RPMI7951 (cell line): ENCODE results near the gene ELAVL1. TPM values are rescaled to one million over a fixed set of nuclear protein-coding genes. Genes with fewer than 3 reads are reported as not detected.
"Not testable (repeated sequence)": the region's sequence is repeated elsewhere in the genome, so short reads cannot be mapped to it uniquely, and the experiment has no call there.

Source experiments
- DNase-seq: peaks from one replicate; pipeline ENCODE4 v3.0.0-alpha.2; 2012; ENCODE audit warnings: low read depth
- total RNA-seq: library from RNA; depleted of rRNA; stranded (reverse); fragments of >200 nt; shearing (Covaris generic); gene quantifications from 2 replicates; pipeline ENCODE4 v1.2.3, GENCODE V29; 2014

ELAVL1 gene
- total RNA-seq, 1 experiment from 2014 or later = 31.8 TPM

DNA sequence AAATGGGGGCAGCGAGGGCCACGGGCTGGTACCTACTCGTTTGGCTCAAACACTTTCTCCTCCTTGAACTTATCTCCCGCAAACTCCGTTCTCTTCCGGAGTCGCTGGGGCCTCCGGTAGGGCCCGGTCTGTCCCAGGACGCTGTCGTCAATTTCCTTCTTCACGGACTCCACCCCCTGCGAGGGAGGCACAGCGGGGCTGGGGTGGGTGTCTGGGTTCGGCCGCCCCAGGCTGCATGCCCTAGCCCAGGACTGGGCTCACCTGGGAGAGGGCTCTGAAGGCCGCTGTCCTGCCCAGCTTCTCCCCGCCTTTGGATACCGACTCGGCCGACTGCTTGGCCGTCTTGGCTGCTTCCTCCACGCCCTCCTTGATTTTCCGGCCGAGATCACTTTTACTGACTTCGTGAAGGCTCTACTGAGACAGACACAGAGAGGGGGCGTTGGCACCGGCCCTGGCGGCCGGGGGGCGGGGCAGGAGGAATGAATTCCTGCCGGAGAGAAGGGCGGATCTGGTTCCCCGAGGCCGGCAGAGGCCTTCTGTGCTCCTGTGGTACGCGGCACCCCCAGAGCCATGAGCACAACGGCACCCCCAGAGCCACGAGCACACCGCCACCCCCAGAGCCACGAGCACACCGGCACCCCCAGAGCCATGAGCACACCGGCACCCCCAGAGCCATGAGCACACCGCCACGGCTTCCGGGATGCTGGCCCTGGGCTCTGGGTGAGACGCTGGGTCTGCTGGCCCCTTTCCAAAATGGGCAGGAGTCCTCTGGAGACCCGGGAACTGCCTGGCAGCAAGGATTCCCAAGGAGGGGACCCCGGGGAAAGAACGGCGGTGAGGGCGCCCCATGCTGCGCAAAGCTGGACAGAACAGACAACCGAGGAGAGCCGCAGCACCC is 71.4 kb downstream of the ELAVL1 start:
- DNase-seq = no peak

DNA sequence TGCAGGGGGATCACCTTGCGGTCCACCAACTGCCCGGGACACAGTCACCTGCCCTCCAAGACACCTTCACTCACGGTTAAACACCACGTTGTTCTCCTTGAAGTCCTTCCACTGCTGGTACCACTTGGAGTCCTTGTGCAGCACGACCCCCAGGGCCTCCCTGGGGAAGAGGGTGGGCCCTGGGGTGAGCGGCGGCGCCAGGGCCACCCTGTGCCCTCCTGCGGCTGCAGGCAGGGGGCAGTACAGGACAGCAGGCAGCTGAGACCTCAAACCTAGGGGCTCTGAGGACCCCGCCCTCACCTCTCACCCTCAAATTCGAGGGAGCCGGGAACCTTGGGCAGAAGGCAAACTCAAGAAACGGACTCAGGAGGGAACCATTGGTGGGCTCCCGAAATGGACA is 72.0 kb downstream of the ELAVL1 start:
- no peak for DNase-seq

DNA sequence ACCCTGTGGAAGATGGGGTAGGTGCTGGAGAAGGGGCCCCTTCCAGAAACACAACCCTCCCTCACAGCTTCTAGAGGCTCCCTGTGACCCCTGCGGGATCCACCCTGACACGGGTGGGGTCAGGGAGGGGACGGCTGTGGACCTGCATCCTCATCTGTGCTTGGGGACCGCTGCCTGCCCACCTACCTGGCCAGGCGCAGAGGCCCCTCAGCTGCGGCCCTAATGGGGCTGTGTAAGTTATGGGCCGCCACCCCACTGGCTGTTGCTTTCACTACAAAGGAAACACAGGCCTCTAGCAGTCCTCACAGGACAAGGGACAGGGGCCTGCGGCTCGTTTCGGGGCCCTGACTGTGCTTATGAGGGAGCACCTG is 72.5 kb downstream of the ELAVL1 start:
- DNase-seq = no peak

DNA sequence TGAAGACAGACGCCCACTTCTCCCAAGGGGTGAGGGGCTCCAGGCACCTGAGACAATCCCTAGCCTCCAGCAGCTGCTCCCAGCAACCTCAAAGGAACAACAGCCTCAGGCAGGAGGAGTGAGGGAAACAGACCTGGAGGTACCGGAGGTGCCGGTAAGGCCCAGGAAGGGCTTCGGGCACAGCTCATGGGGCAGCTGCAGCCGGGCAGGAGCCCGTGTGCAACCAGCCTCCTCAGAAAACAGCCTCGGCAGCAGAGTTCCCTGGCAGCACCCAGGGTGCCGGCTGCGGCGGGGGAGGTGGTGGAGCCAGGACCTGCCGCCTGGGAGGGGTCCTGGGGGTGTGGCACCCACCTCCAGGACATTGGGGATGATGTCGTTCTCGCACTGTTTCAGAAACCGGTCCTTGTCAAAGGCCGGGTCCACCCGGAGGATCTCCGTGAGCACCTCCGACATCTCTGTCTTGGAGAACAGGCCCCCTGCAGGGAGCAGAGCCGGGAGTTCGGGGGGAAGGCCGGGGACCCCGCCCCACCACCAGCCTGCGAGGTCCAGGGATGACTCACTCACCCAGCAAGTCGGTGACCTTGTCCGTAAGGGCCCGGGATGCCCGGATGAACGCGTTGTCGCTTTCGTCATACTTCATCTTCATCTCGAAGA is 73.0 kb downstream of the ELAVL1 start:
- no peak for DNase-seq

DNA sequence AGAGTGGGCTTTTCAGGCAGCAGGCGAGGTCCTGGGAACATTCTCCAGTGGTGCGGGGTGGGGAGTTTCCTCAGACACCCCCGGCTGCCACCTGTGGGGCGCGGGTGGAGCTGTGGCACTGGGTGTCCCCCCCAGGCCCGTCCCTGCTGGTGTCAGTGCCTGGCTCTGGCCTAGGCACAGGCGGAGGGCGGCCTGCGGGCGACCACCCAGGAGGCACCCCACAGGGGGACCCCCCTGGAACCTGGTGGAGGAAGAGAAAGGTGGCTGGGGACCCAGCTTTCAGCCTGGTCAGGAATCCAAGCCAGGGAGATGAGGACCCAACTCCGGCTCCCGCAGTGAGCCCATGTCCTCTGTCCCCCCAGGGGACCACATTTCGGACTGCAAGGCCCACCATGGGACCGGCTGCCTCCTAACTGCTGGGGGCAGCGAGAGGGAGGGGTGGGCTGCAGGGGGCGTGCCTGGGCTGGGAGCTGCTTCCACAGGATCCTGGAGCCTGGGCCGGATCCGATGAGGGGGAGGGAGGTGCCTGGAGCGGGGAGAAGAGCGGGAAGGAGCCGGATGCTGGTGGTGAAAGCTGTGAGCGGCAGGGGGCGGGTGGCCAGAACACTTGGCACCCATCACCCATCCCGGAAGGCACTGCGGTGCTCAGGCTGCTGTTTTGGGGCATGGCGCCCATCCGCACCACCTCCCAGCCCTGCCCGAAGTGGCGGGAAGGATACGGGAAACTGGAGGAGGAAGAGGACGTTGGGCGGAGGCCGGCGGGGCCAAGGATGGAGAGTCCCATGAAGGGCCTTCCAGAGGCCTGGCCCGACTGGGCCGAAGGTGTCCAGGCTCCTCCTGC is 74.0 kb downstream of the ELAVL1 start:
- no peak for DNase-seq

DNA sequence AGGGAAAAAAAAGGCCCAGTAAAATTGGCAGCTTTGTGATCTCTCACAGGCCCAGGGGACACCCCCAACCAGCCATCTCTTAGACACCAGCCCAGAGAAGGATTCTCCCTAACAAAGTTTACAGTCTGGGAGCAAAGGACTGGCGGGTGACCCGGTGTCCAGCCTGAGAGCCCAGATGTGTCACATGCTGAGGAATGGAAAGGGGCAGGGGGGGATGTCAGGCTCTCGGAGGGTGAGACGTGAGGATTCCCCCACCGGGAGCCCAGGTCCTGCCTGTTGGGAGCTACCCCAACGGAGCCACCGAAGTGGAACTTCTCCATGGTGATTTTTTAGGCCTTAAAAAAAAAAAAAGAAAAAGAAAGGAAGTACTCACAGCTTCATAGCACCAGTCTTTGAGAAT is 74.7 kb downstream of the ELAVL1 start:
- no peak for DNase-seq

DNA sequence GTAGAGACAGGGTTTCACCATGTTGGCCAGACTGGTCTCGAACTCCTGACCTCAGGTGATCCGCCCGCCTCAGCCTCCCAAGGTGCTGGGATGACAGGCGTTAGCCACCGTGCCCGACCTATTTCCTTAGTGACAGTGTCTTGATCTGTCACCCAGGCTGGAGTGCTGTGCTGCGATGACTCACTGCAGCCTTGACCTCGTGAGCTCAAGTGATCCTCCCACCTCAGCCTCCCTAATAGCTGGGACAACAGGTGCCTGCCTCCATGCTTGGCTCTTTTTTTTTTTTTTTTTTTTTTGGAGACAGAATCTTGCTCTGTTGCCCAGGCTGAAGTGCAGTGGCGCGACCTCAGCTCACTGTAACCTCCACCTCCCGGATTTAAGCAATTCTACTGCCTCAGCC is 75.4 kb downstream of the ELAVL1 start:
- not testable (repeated sequence) for DNase-seq

DNA sequence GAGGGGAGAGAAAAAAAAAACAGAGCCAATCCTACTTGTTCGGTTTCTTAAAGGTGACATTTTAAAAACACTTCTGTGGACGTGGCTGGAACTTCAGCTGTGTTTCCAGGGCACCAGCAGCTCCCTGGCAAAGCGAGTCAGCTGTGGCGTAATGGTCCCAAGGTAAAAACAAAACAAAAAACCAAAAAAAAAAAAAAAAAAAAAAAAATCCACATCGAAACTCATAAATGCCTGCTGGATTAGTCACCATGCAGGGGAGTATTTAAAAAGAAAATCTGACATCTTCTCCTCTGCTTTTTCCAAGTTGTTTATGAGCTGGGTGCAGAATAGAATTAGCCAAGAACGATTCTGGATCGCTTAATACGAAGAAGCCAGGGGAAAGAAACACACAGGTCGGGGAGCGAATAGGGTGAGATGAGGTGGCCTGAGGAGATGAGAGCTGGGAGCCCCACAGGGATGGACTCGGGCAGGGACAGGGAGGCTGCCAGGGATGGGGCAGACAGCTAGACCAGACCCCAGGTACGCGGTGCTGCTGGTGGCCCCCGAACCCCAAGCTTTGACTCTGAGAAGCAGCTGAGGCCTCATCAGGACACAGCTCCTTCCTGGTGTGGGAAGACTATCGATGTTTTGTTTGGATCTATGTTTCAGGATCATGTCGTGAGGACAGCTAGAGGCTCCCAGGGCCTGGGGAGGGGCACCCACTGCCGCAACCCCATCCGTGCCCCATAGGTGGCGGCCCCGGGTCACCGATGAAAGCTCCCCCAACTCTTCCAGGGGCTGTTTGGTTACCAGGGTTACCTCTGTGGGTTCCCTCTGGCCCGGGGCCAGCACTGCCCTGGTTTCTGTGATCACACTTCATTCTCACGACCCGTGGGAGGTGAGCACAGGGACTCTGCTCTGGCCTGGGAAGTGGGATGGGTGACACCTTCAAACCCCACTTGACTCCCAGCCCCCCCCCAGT is 76.4 kb downstream of the ELAVL1 start:
- peak; percentile 78 for DNase-seq

DNA sequence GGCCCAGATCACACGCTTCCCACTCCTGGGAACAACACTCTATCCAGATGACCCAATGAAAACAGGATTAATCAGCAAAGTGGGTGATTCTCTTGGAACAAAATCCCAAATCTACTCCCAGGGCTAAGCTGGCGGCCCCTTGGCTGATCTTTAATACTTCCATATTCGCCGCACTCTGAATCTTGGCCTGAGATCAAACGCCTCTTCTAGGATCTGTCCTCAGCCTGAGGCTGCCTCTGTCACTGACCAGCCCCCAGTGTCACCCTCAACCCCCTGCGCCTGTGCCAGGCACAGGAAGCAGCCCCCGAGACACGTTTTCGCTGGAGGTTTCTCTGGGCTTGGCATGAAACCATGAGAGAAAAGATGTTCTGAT is 77.1 kb downstream of the ELAVL1 start:
- no peak for DNase-seq

DNA sequence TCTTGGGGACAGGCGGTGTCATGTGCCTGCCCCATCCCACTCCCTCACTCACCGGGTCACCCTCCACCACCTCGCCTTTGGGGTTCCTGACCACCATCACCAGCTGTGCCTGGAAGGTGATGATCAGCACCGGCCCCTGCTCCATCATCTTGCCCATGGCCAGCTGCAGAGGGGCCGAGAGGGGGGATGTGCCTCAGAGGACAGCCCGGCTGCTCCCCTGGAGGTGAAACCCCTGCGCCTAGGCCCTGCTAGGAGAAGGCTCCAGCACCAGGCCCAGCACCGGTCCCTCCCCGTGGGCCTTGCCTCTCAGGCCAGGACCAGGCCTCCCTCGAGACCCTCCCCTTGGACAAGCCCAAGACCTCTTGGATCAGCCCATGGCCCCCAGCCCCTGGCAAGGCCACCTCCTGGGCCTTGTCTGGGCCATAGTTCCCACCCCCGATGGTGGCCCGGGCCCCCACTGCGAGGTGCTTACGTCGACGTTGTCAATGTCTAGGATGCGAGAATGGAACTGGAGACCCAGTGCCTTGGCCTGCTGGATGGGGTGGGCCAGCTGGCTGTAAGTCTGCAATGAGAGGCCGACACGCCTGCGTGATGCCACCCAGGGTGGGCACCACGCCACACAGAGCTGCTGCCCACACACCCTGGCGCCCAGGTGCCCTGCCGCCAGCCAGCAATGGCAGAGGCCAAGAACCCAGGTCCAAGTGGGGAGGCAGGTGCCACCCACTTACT is 77.7 kb downstream of the ELAVL1 start:
- DNase-seq = no peak

DNA sequence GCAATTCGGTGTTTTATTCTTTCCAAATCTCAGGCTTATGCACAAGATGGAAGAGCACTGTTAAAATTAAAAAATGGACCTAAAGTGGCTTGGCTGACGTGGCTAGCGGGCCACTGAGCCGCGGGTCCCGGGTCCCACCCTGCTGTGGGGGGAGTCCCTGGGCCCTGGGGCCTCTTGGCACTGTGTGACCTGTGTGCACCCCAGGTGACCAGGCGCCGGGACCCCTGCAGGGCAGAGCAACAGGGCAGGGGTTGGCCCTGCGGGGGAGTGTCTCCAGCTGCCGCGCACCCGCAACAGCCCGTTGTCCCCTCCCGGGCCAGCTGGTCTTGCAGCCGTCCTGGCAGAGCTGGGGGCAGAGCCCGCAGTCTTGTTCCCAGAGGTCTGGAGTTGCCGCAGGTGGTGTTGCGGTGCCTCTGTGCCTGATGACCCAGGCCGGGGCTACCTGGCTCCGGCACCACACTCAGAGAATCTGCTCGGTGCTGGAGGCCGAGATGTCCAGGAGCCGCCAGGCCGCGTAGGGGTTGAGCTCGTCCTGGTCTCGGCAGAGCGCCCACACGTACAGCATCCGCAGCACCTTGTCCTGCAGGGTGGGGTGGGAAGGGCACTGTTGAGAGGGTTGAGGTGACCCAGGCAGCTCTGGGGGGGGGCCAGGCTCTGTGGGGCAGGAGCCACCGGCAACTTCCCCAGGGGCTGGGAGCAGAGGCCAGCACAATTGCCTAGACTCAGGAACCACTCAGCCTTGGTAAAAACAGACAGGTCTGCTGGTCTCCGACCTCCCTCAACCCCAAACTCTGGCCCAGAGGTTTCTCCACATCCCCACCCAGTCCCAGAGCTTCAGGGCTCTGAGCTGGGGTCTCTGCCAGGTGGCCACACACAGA is 78.5 kb downstream of the ELAVL1 start:
- DNase-seq = no peak

DNA sequence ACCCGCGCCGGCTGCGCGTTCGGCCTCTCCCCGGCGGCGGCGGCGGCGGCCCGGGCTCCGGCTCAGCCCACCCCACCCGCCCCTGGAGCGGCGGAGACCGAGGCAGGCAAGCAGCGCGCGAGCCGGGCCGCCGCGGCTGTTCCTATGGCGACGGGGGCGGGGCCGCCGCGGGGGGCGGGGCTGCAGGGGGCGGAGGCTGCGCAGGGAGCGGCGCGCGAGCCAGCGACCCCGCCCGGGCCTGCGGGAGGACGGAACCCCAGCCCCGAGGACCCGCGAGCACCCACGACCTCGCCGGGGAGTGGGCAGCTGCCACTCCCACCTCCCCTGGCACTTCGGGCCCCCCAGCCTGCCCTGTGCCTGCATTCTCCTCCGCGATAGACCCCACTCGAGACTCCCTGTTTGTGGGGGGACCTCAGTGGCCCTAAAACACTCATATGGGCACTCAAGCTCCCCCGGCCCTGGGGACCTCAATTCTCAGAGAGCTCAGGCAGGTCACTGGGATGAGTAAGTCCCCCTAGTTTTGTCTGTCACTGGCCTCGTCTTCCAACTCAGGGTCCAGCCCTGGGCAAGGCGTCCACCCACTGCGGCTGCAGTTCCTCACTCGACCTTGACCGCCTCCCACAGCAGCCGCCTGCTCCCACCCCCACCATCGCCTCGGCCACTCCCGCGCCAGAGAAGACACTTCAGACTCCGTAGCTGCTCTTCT is 79.3 kb downstream of the ELAVL1 start, which contains the start of gene CTXN1:
Gene CTXN1, minus strand, starts transcription at position 115 of the 706 bp plus-strand sequence. CDS start 597 bp downstream, outside the sequence.
- peak; percentile 51 for DNase-seq

DNA sequence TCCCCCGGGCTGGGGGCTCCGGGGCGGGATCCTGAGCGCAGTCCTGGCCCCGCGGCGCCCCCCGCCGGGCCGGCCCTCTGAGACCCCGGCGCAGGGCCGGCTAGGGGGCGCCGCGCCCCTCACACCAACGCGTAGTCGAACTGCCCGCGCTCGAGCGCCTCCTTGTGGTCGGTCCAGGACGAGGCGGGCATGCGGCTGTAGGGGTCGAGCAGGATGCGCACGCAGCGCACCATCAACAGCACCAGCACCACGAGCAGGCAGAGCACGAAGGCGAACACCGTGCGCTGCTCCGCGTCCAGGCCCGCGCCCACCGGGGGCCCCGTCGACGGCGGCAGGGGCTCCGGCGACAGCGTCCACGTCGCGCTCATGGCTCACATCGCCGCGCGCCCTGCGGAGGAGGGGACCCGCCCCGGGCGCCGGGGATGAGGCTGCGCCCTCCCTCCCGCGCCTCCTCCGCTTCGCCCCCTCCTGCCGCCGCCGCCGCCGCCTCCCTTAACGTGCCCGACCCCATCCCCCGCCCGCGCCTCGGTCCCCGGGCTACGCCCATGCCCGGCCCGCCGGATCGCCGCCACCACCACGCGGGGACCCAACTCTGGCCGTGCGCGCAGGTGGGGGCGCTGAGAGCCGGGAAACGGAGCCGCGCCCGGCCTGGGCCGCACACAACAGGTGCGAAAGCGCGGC is 80.1 kb downstream of the ELAVL1 start:
- DNase-seq = peak; percentile 59

DNA sequence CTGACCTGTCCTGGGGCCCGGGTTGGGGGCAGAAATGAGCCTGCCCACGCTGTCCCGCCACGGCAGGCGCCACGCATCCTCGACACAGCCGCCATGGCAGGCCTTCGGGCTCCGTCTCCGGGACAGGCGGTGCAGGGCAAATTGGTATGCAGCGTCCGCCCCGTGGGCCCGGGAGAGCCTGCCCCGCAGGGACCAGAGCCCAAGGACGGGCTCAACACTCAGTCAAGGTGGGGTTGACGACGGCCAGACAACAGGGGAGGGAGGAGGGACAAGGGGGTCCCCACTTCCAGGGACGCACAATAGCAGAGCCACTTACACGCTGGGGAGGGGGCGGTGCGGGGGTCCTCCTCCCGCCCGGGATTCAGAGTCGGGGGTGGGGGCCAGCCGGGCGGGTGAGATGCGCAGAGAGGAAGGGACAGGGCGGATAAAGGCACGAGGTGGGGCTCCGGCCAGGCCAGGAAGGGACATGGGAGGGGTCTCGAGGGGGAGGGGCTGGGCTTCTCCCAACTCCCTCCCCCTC is 80.7 kb downstream of the ELAVL1 start:
- DNase-seq = no peak

DNA sequence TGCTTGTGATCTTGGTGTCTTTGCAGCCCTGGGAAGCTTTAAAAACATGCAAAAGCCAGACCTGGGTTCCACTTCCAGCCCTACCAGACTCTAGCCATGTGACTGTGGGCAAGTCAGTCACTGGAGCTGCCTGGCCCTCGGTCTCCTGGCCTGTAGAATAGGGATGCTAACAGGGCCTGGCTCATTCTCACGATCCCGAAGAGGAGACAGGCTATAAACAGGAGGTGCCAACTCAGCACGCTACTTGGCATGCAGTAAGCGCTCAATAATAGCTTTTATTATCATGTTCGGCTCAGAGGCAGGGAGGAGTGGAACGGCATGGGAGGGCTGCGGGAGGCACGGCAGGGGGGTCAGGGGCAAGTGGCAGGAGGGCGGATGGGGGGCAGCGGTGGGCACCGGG is 81.2 kb downstream of the ELAVL1 start:
- no peak for DNase-seq

DNA sequence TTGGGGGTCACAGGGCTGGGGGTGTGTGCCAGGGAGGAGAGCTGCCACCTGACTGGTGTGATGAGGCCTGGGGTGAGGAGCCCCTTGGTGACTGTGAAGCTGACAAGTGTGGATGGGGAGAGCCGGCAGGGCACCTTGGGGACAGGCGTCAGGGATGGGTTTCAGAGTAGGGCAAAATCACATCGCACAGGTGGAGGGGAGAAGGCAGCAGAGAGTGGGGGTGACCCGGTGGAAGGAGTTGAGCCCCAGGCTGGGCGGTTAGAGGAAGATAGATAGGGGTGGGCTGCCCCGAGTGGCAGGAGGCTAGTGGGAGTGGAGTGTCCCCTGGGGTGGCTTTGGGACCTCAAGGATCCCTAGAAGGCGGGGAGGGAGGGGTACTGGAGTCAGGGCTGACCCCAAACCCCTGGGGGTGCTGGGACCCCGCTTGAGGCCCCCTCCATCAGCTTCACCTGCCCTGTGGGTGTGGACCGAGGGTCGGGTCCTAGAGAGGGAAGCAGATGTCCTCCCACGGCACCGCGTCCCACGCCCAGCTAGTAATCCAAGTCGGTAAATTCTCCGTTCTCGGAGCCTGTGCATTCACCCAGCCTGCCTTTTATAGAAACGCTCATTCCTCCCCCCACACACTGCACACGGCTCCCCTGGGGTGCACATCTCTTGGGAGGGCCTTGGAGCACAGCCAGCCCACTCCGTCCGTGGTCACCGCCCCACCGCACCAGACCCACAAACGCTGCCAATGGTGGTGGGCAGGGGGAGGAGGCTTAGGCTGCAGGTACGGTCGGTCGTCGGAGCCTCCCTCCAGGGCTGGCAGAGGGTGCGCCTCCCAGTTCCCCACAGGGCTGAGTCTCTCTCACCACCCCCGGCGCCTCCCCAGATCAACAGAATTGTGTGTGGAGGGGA is 81.9 kb downstream of the ELAVL1 start:
- DNase-seq = no peak

DNA sequence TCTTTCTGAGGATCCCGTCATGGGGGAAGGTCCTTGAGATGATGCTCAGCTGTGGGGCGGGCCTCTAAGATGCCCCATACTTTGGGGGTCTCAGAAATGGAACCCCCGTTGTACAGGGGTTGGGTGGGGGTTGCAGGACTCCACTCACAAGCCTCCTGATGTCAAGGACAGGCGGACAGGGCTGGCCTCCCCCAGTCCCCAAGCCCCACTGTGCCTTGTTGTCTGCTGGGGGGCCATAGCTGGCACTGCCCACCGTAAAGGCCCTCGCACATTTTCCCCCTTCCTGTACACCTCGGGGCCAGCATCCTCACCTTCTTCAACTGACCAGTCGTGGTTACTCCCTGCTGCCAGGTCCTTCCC is 82.6 kb downstream of the ELAVL1 start:
- no peak for DNase-seq
